Middle frontal gyrus (tissue), 1 donor: ENCODE results near the gene ATP2B2.
"Not testable (repeated sequence)": the region's sequence is repeated elsewhere in the genome, so short reads cannot be mapped to it uniquely, and the experiment has no call there.

ENCODE experiments used
- DNase-seq: peaks from one replicate; pipeline ENCODE4 v3.0.0-alpha.2; 2015; ENCODE audit warnings: low spot score; ENCODE audit errors: extremely low spot score

The ATP2B2 gene

GRCh38 chr3:10505050-10505790, at the start of gene ATP2B2:
ATP2B2 (minus strand) TSS chr3:10505586; CDS start chr3:10449543, 56,043 bp downstream.
- DNase-seq, result no peak

GRCh38 chr3:10554746-10555145, 49.4 kb upstream of the ATP2B2 start:
- no peak for DNase-seq

GRCh38 chr3:10554236-10554611, 48.8 kb upstream of the ATP2B2 start:
- no peak for DNase-seq

- DNase-seq, result no peak
Measured at GRCh38 chr3:10553591-10554235, 48.3 kb upstream of the ATP2B2 start.

- no peak for DNase-seq
Measured at GRCh38 chr3:10552631-10552943, 47.2 kb upstream of the ATP2B2 start.

- DNase-seq, result peak; percentile 75
Measured at GRCh38 chr3:10551821-10552630, 46.6 kb upstream of the ATP2B2 start.

GRCh38 chr3:10551139-10551538, 45.8 kb upstream of the ATP2B2 start:
- no peak for DNase-seq

- no peak for DNase-seq
Measured at GRCh38 chr3:10550705-10551104, 45.3 kb upstream of the ATP2B2 start.

- no peak for DNase-seq
Measured at GRCh38 chr3:10549617-10550230, 44.3 kb upstream of the ATP2B2 start.

- DNase-seq, result no peak
Measured at GRCh38 chr3:10548992-10549391, 43.6 kb upstream of the ATP2B2 start.

- DNase-seq, result no peak
Measured at GRCh38 chr3:10547841-10548783, 42.7 kb upstream of the ATP2B2 start.

- DNase-seq, result no peak
Measured at GRCh38 chr3:10547413-10547812, 42.0 kb upstream of the ATP2B2 start.

GRCh38 chr3:10546820-10547263, 41.5 kb upstream of the ATP2B2 start:
- DNase-seq, result no peak

- DNase-seq, result no peak
Measured at GRCh38 chr3:10546181-10546624, 40.8 kb upstream of the ATP2B2 start.

GRCh38 chr3:10542518-10542917, 37.1 kb upstream of the ATP2B2 start:
- DNase-seq, result no peak

- DNase-seq, result not testable (repeated sequence)
Measured at GRCh38 chr3:10540347-10540746, 35.0 kb upstream of the ATP2B2 start.

- no peak for DNase-seq
Measured at GRCh38 chr3:10534066-10534465, 28.7 kb upstream of the ATP2B2 start.

- no peak for DNase-seq
Measured at GRCh38 chr3:10533737-10534023, 28.3 kb upstream of the ATP2B2 start.

- no peak for DNase-seq
Measured at GRCh38 chr3:10532939-10533736, 27.8 kb upstream of the ATP2B2 start.

- no peak for DNase-seq
Measured at GRCh38 chr3:10531031-10531430, 25.6 kb upstream of the ATP2B2 start.
